ENCODE measurements around the gene C1orf105.
A peak's percentile ranks its signal among the peaks of the same experiment; 100 is the strongest.

The C1orf105 gene

GRCh38 chr1:172397633-172398032 lies 22.9 kb upstream of the C1orf105 start:
- no peak for DNase-seq

GRCh38 chr1:172398193-172398592 lies 22.3 kb upstream of the C1orf105 start:
- DNase-seq: no peak

GRCh38 chr1:172398970-172399755 lies 21.3 kb upstream of the C1orf105 start:
- peak; percentile 52 for DNase-seq

- DNase-seq: no peak
Measured at GRCh38 chr1:172399756-172400721, 20.4 kb upstream of the C1orf105 start.

GRCh38 chr1:172400722-172401105 lies 19.8 kb upstream of the C1orf105 start:
- no peak for DNase-seq

- no peak for DNase-seq
Measured at GRCh38 chr1:172401477-172401876, 19.0 kb upstream of the C1orf105 start.

GRCh38 chr1:172401892-172402291 lies 18.6 kb upstream of the C1orf105 start:
- no peak for DNase-seq

GRCh38 chr1:172402878-172403569 lies 17.5 kb upstream of the C1orf105 start:
- DNase-seq: no peak

GRCh38 chr1:172404121-172404520 lies 16.4 kb upstream of the C1orf105 start:
- no peak for DNase-seq

- no peak for DNase-seq
Measured at GRCh38 chr1:172405912-172406311, 14.6 kb upstream of the C1orf105 start.

GRCh38 chr1:172406968-172407367 lies 13.5 kb upstream of the C1orf105 start:
- DNase-seq: no peak

- no peak for DNase-seq
Measured at GRCh38 chr1:172408958-172409357, 11.5 kb upstream of the C1orf105 start.

- DNase-seq: no peak
Measured at GRCh38 chr1:172410027-172410426, 10.5 kb upstream of the C1orf105 start.

GRCh38 chr1:172411791-172412338 lies 8.6 kb upstream of the C1orf105 start:
- no peak for DNase-seq

GRCh38 chr1:172414331-172414730 lies 6.2 kb upstream of the C1orf105 start:
- no peak for DNase-seq

- no peak for DNase-seq
Measured at GRCh38 chr1:172416496-172417035, 3.9 kb upstream of the C1orf105 start.

- no peak for DNase-seq
Measured at GRCh38 chr1:172417557-172417956, 2.9 kb upstream of the C1orf105 start.

GRCh38 chr1:172421974-172422604 lies 1.6 kb downstream of the C1orf105 start:
- DNase-seq: no peak

GRCh38 chr1:172423336-172423735 lies 2.9 kb downstream of the C1orf105 start:
- no peak for DNase-seq

- no peak for DNase-seq
Measured at GRCh38 chr1:172425339-172425738, 4.9 kb downstream of the C1orf105 start.

GRCh38 chr1:172427191-172427590 lies 6.7 kb downstream of the C1orf105 start:
- peak; percentile 35 for DNase-seq
